A673 (cell line): ENCODE measurements around the gene GSTP1. TPM values are rescaled to one million over a fixed set of nuclear protein-coding genes. Genes with fewer than 3 reads are reported as not detected.

Source experiments
- BruUV-seq: library from RNA; stranded (reverse); fragments of 400-500 nt; replicated peaks from 2 replicates; lab custom pipeline; 2021; lab: Mats Ljungman, UMichigan
- CTCF ChIA-PET: fragments of 300-600 bp; sonication (Branson Sonifier 250); formaldehyde crosslinking; loops from one replicate; lab custom pipeline; 2022; ENCODE audit warnings: antibody characterized with exemption; lab: Charles Lee
- POLR2A ChIA-PET: fragments of 300-600 bp; sonication (Branson Sonifier 250); formaldehyde crosslinking; loops from one replicate; lab custom pipeline; 2022; ENCODE audit warnings: antibody characterized with exemption; ENCODE audit not compliant: low non-redundant PET; lab: Charles Lee
- DNase-seq: peaks from one replicate; pipeline ENCODE4 v3.0.0-alpha.2; 2015; ENCODE audit warnings: low spot score
- H3K27ac ChIP-seq: fragments of 200-600 bp; sonication (generic); 2 replicates; pipeline ENCODE4 v1.5.1; 2016; ENCODE audit warnings: mixed run types, low read depth, mild to moderate bottlenecking, mixed read lengths, antibody characterized with exemption, low read length; ENCODE audit not compliant: poor library complexity, severe bottlenecking
- H3K27me3 ChIP-seq: fragments of 200-600 bp; sonication (generic); replicated peaks from 2 replicates; pipeline ENCODE4 v1.6.1; 2017; ENCODE audit warnings: mixed run types, low read depth, mild to moderate bottlenecking, mixed read lengths, antibody characterized with exemption, low read length; ENCODE audit not compliant: insufficient read depth, poor library complexity
- H3K36me3 ChIP-seq: fragments of 200-600 bp; sonication (generic); 2 replicates; pipeline ENCODE4 v1.6.1; 2016; ENCODE audit warnings: mixed run types, mild to moderate bottlenecking, mixed read lengths, antibody characterized with exemption, low read length; ENCODE audit not compliant: insufficient read depth, poor library complexity, severe bottlenecking
- H3K4me1 ChIP-seq: fragments of 200-600 bp; sonication (generic); 2 replicates; pipeline ENCODE4 v1.6.1; 2017; ENCODE audit warnings: mixed run types, mild to moderate bottlenecking, mixed read lengths, antibody characterized with exemption, low read length; ENCODE audit not compliant: insufficient read depth, poor library complexity, severe bottlenecking
- H3K4me3 ChIP-seq: fragments of 200-600 bp; sonication (generic); 2 replicates; pipeline ENCODE4 v1.5.1; 2016; ENCODE audit warnings: low read depth, mixed run types, mild to moderate bottlenecking, mixed read lengths, low read length; ENCODE audit not compliant: poor library complexity, severe bottlenecking
- H3K9me3 ChIP-seq: fragments of 200-600 bp; sonication (generic); 2 replicates; pipeline ENCODE4 v1.6.1; 2016; ENCODE audit warnings: mixed run types, low read depth, mild to moderate bottlenecking, mixed read lengths, antibody characterized with exemption, low read length; ENCODE audit not compliant: poor library complexity, severe bottlenecking
- EZH2 ChIP-seq: fragments of 200-600 bp; sonication (generic); IDR thresholded peaks from 2 replicates; pipeline ENCODE4 v1.6.1; 2017; ENCODE audit warnings: borderline replicate concordance, low read depth, mild to moderate bottlenecking, mixed read lengths, antibody characterized with exemption, low read length; ENCODE audit not compliant: poor library complexity, severe bottlenecking
- intact Hi-C: fragments of 100-400 bp; cut with micrococcal nuclease; formaldehyde crosslinking; loops from one replicate; pipeline ENCODE4 v1.10.0; 2022; ENCODE audit not compliant: unreplicated experiment
- total RNA-seq: library from RNA; stranded (reverse); gene quantifications from 2 replicates; pipeline ENCODE4 v1.2.3, GENCODE V29; 2021
- TF ChIP-seq, protein P1 (sequence below): fragments of 300-800, 200-600 bp; sonication (generic); conservative IDR thresholded peaks from 2 replicates; pipeline ENCODE4 v1.5.1; 2017; ENCODE audit warnings: low read depth, mild to moderate bottlenecking, antibody characterized with exemption, low read length, moderate library complexity, mixed read lengths

Gene GSTP1
- total RNA-seq, 1 experiment from 2014 or later, result 1,211 TPM

GRCh38 chr11:67592880-67593564 is 9.4 kb downstream of the GSTP1 start:
- Histone ChIP-seq H3K36me3 (peaks cover 5% of the 10 kb centered on the region), H3K4me1 (no peaks in the 10 kb centered on the region), H3K4me3 (no peak overlapping the region), H3K9me3 (no peaks in the 10 kb centered on the region), H3K27ac (no peak overlapping the region), H3K27me3 (no peaks in the 10 kb centered on the region)
- intact Hi-C loops, result no loop called here
- no peak for DNase-seq
- no TSS peak for BruUV-seq
- CTCF ChIA-PET, result interaction anchor here (0.6 kb wide), 1 partner anchor 1234 kb away, joined by 6 read pairs; no protein-coding TSS in a partner anchor
- POLR2A ChIA-PET, result no interaction called here
- TF ChIP-seq, protein P1, sequence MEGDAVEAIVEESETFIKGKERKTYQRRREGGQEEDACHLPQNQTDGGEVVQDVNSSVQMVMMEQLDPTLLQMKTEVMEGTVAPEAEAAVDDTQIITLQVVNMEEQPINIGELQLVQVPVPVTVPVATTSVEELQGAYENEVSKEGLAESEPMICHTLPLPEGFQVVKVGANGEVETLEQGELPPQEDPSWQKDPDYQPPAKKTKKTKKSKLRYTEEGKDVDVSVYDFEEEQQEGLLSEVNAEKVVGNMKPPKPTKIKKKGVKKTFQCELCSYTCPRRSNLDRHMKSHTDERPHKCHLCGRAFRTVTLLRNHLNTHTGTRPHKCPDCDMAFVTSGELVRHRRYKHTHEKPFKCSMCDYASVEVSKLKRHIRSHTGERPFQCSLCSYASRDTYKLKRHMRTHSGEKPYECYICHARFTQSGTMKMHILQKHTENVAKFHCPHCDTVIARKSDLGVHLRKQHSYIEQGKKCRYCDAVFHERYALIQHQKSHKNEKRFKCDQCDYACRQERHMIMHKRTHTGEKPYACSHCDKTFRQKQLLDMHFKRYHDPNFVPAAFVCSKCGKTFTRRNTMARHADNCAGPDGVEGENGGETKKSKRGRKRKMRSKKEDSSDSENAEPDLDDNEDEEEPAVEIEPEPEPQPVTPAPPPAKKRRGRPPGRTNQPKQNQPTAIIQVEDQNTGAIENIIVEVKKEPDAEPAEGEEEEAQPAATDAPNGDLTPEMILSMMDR, result no peak
- TF ChIP-seq EZH2, result no peak

- no peak for TF ChIP-seq EZH2
- TF ChIP-seq, protein P1, result no peak
- H3K27me3 ChIP-seq, result no peaks in the 10 kb centered on the region
- no peaks in the 10 kb centered on the region for H3K9me3 ChIP-seq
- no peaks in the 10 kb centered on the region for H3K36me3 ChIP-seq
- ChIA-PET CTCF (interaction anchor here (0.6 kb wide), 1 partner anchor 1235 kb away, joined by 6 read pairs; no protein-coding TSS in a partner anchor), POLR2A (no interaction called here)
- no peaks in the 10 kb centered on the region for H3K4me1 ChIP-seq
- DNase-seq, result no peak
- no peak overlapping the region for H3K27ac ChIP-seq
- no peak overlapping the region for H3K4me3 ChIP-seq
- no TSS peak for BruUV-seq
- intact Hi-C loops, result no loop called here
Measured at GRCh38 chr11:67593565-67593905, 9.9 kb downstream of the GSTP1 start.

DNA sequence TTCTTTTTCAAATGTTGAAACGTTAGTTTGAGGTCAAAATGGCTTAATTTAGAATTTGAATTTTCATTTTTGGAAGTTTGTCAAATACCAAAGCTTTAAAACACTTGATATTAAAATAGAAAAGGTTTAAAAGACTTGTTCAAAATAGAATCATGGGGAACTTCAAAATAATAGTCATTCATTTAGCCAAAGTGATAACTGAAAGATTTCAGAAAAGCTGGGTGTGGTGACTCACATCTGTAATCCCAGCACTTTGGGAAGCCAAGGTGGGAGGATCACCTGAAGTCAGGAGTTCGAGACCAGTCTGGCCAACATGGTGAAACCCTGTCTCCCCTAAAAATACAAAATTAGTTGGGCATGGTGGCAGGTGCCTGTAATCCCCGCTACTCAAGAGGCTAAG is 10.9 kb downstream of the GSTP1 start:
- Histone ChIP-seq H3K4me1 (no peaks in the 10 kb centered on the region), H3K27ac (no peak overlapping the region), H3K9me3 (no peaks in the 10 kb centered on the region), H3K36me3 (no peaks in the 10 kb centered on the region), H3K4me3 (no peak overlapping the region), H3K27me3 (peaks cover 6% of the 10 kb centered on the region)
- BruUV-seq, result no TSS peak
- no peak for DNase-seq
- ChIA-PET CTCF (no interaction called here), POLR2A (no interaction called here)
- TF ChIP-seq, protein P1, result no peak
- no peak for TF ChIP-seq EZH2
- intact Hi-C loops, result no loop called here
